Endothelial cell (in vitro differentiated cells): Measurements from ENCODE around the gene FRAS1. TPM values are rescaled to one million over a fixed set of nuclear protein-coding genes. Genes with fewer than 3 reads are reported as not detected.

Experiments used
- DNase-seq: peaks from one replicate; pipeline ENCODE4 v3.0.0; 2021; ENCODE audit warnings: low spot score
- H3K27ac Mint-ChIP-seq: one replicate; pipeline ENCODE4 v1.8.0; 2021; ENCODE audit warnings: mixed read lengths, inconsistent platforms; ENCODE audit not compliant: unreplicated experiment
- H3K27me3 Mint-ChIP-seq: one replicate; pipeline ENCODE4 v1.8.0; 2021; ENCODE audit warnings: mild to moderate bottlenecking, moderate library complexity, mixed read lengths, inconsistent platforms; ENCODE audit not compliant: unreplicated experiment
- H3K36me3 Mint-ChIP-seq: one replicate; pipeline ENCODE4 v1.8.0; 2021; ENCODE audit warnings: mild to moderate bottlenecking, low read depth, mixed read lengths, inconsistent platforms; ENCODE audit not compliant: unreplicated experiment
- H3K4me1 Mint-ChIP-seq: one replicate; pipeline ENCODE4 v1.8.0; 2021; ENCODE audit warnings: mild to moderate bottlenecking, mixed read lengths, inconsistent platforms; ENCODE audit not compliant: unreplicated experiment
- H3K4me3 Mint-ChIP-seq: one replicate; pipeline ENCODE4 v1.8.0; 2021; ENCODE audit warnings: mild to moderate bottlenecking, mixed read lengths, inconsistent platforms; ENCODE audit not compliant: unreplicated experiment
- H3K9me3 Mint-ChIP-seq: one replicate; pipeline ENCODE4 v1.8.0; 2021; ENCODE audit warnings: mixed read lengths, inconsistent platforms; ENCODE audit not compliant: unreplicated experiment
- CTCF ChIP-seq: fragments of 200-600 bp; sonication (generic); IDR thresholded peaks from one replicate; pipeline ENCODE4 v1.5.0; 2021; ENCODE audit warnings: antibody characterized with exemption; ENCODE audit not compliant: unreplicated experiment
- total RNA-seq: library from RNA; stranded (reverse); fragmentation: NEBNext Ultra II Directional; extraction: Animal tissue kit (Norgen Biotek cat#: 25700); gene quantifications from one replicate; pipeline ENCODE4 v1.2.1, GENCODE V29; 2021; ENCODE audit not compliant: unreplicated experiment

FRAS1 gene
- total RNA-seq, 1 donor from 2014 or later: 51.7 TPM

- H3K27ac Mint-ChIP-seq: no peak overlapping the region
- no peak for TF ChIP-seq CTCF
- H3K36me3 Mint-ChIP-seq: peaks cover 14% of the 10 kb centered on the region
- no peak overlapping the region for H3K4me3 Mint-ChIP-seq
- no peaks in the 10 kb centered on the region for H3K27me3 Mint-ChIP-seq
- H3K4me1 Mint-ChIP-seq: no peaks in the 10 kb centered on the region
- no peaks in the 10 kb centered on the region for H3K9me3 Mint-ChIP-seq
- no peak for DNase-seq
Measured at GRCh38 chr4:78510681-78511080, 453.6 kb downstream of the FRAS1 start.

- Mint-ChIP-seq H3K4me3 (no peak overlapping the region), H3K36me3 (peaks cover 4% of the 10 kb centered on the region), H3K4me1 (peaks cover 4% of the 10 kb centered on the region), H3K27ac (no peak overlapping the region), H3K9me3 (no peaks in the 10 kb centered on the region), H3K27me3 (no peaks in the 10 kb centered on the region)
- TF ChIP-seq CTCF: no peak
- no peak for DNase-seq
Measured at GRCh38 chr4:78512357-78512920, 455.3 kb downstream of the FRAS1 start.

GRCh38 chr4:78513411-78513975 lies 456.4 kb downstream of the FRAS1 start:
- no peak for TF ChIP-seq CTCF
- H3K36me3 Mint-ChIP-seq: no peaks in the 10 kb centered on the region
- DNase-seq: no peak
- H3K4me1 Mint-ChIP-seq: peaks cover 5% of the 10 kb centered on the region
- no peak overlapping the region for H3K27ac Mint-ChIP-seq
- no peaks in the 10 kb centered on the region for H3K27me3 Mint-ChIP-seq
- no peak overlapping the region for H3K4me3 Mint-ChIP-seq
- no peaks in the 10 kb centered on the region for H3K9me3 Mint-ChIP-seq

GRCh38 chr4:78517050-78517652 lies 460.0 kb downstream of the FRAS1 start:
- Mint-ChIP-seq H3K27me3 (no peaks in the 10 kb centered on the region), H3K9me3 (no peaks in the 10 kb centered on the region), H3K36me3 (no peaks in the 10 kb centered on the region), H3K4me1 (peaks cover 13% of the 10 kb centered on the region), H3K27ac (no peak overlapping the region), H3K4me3 (no peak overlapping the region)
- peak; percentile 56 for TF ChIP-seq CTCF
- DNase-seq: no peak

GRCh38 chr4:78518561-78518960 lies 461.4 kb downstream of the FRAS1 start:
- Mint-ChIP-seq H3K9me3 (no peaks in the 10 kb centered on the region), H3K36me3 (no peaks in the 10 kb centered on the region), H3K27ac (no peak overlapping the region), H3K4me3 (no peak overlapping the region), H3K27me3 (no peaks in the 10 kb centered on the region), H3K4me1 (peaks cover 13% of the 10 kb centered on the region)
- TF ChIP-seq CTCF: no peak
- no peak for DNase-seq
